Activated CD8-positive, alpha-beta memory T cell treated with anti-CD3 and anti-CD28 coated beads for 48 hours (primary cell): ENCODE data around the gene ELP2.
"Not testable (repeated sequence)": the region's sequence is repeated elsewhere in the genome, so short reads cannot be mapped to it uniquely, and the experiment has no call there.

Source experiments
- DNase-seq, 3 experiments: peaks; one replicate each; pipeline ENCODE4 v3.0.0-alpha.2; 2020; ENCODE audit warnings: low read depth in 2 of 3, low spot score in 2 of 3

The ELP2 gene

DNA sequence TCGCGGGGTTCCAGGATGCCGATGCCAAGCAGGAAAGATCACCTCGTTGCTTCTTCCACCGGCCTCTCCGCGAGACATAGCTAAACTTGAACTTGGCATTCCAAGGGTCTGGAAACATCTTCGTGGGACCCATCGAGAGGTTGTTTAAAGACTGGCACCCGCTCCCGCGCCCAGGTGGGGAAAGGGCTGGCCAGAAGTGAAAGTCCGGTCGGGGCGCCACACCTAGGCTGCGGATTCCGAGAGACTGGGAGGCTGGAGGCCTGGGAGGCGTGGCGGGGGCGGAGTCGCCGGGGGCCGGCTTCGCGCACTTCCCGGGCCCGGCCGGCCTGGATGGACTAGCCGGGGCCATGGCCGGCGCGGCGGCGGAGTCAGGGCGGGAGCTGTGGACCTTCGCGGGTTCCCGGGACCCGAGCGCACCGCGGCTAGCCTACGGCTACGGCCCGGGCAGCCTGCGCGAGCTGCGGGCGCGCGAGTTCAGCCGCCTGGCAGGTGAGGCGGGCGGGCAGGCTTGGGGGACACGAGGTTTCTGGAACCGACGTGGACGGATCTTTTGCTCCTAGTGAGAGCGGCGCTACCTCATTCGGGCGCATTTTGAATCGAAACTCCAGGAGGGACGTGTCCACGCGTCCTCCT, 57.6 kb downstream of the ELP2 start, which contains the start of gene MOCOS:
Gene MOCOS, plus strand, starts transcription at position 305 of the 633 bp plus-strand sequence. Its CDS starts 43 bp downstream, at position 348.
- DNase-seq: no peak

DNA sequence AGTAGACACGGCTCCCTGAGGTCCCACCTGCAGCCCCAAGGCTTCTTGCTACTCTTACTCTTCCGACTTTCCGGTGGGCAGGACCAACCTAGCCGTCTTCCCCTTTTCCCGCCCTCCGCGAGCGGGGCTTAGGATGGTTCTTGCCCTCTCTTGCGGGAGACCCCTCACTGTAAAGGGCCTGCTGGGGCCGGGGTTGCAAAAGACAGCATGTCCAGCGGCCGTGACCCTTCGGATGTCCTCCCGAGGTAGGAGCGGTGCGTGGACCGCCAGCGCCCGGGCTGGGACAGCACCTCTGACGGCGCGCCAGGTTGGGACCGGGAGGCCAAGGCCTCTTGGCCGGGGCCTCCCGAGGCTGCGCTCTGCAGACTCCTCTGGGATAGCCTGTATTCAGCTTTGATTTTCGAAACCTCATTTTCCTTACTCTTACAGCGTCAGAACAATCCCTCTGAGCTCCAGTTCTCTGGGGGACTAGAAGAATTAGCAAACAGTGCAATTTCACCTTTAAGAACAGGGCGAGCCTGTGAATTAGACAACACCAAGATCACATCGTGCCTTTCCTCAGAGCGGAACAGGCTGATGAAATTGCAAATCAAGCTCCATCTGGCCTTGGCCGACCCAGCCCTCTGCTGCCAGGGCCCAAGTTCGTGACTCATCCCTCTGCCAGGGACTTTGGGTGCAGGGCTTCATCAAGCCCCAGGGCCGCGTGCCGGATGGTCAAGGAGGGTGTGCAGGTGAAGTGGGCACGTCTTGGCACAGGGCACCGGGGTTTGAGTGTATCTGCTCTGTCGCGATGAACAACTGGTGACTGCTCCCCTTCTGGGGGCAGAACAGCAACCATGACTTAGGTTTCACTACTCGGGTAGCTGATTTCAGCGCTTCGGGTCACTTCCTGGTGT, 58.4 kb downstream of the ELP2 start:
- no peak for DNase-seq

DNA sequence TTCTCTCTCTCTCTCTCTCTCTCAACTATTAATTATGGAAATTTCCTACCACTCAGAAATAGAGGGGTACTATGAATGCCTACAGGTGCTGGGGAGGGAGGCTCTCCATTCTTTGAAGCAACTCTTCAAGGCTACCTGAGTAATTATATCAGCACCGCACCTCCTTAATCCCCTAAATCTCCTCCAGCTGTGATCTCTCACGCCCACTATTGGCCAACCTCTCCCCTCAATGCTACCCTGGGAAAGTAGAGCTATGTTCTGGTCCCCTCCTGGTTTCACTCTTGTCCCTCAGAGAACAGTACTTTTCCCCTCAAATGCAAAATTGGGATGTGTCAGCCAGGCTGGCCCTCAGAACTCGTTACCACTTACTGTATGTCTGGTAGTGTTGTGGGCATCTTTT, 59.2 kb downstream of the ELP2 start:
- no peak for DNase-seq

DNA sequence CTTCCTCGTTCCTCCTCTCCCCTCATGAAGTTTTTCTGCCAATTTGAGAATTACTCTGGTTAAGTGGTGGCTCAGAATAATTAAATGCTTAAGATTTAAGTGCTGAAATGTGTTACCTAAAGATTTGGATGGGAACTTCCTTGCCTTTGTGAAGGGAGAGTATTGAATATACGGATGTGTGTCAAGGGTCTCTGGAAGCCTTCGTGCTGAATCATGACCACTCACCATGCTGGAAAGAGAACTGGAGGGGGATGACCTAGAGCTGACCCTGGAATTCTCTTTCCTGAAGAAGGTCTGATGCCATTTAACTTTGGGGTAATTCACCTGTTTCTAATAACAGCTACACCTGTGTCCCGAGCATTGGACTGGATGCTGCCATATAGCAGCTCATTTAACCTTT, 59.8 kb downstream of the ELP2 start:
- DNase-seq: no peak

DNA sequence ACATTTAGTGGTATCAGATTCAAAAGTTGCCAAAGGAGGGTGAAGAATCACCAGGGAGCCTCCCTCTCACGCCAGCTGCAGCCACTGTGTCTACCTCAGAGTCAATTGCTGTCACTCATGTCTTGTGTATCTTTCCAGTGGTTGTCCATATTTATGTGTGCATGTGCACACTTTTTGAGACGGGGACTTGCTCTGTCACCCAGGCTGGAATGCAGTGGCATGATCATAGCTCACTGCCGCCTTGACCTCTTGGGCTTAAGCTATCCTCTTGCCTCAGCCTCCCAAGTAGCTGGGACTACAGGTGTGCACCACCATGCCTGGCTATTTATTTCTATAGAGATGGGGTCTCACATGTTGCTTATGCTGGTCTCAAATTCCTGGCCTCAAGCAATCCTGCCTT, 61.6 kb downstream of the ELP2 start:
- DNase-seq: no peak

DNA sequence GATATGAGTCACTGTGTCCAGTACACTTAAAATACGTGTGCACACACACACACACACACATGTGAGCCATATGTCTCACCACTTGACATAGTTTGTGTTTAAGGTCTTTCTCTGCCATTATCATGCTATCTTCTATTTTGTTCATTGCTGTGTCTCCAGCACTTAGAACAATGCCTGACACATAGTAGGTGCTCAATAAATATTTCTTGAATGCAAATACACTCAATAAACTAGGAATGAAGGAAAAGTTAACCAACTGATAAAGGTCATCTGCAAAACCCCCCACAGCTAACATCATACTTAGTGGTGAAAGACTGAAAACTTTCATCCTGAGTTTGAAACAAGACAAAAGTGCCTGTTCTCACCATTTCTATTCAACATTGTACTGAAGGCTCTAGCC, 62.0 kb downstream of the ELP2 start:
- no peak for DNase-seq

DNA sequence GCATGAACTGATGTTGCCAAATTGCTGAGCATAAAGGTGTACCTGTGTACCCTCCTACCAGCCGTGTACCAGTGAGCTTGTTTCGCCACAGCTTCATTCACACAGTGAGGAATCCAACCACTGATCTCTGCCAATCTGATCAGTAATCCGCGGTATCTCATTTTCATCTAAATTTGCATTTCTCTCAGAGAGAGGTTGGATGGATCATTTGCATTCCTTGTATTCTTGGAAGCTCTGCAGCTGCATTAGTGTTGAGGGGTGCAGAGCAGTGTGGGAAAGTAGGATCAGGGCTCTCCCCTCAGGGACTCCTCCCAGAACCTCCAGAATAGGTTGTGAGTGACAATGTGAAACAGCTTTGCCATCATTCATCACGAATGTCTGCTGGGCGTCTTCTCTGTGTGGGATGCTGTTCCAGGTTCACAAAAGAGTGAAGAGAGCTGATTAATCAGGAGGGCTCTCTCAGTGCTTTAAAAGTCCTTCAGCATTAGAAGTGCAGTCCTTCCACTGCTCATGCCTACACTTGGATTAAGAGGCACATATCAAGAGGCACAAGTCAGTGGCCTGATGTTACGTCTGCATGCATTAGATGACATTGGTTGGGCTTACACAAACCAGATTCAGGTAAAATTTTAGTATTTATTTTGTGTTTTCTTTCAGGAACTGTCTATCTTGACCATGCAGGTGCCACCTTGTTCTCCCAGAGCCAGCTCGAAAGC, 65.1 kb downstream of the ELP2 start:
- DNase-seq: no peak

DNA sequence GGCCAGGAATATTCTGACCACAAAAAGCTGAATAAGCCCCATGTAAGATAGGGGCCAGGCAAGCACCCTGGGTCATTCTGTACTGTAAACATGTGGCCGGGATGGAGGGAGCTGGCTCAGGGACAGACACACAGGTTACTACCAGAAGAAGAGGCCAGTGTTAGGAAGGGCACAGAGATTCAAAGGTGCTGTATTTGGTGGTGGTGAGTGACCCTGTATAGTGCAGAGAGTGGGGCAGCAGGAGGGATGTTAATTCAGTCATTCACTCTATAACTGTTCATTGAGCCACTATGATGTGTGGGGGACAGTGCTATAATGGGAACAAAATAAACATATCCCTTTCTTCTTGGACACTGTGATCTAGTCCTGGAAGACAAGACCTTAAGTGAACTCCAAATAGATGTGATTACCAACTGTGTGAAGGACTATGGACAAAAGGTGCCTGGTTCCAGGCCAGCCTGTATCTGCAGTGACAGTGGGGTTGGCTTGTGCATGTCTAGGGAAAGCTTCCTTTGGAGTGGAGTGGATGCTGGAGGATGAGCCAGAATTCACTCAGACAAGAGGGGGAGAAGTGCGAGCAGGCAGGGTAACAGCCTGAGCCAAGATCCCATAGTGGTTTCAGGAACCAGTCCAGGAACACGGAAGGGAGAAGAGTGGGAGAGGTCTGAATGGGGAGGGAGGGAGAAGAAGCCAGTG, 65.9 kb downstream of the ELP2 start:
- no peak for DNase-seq

DNA sequence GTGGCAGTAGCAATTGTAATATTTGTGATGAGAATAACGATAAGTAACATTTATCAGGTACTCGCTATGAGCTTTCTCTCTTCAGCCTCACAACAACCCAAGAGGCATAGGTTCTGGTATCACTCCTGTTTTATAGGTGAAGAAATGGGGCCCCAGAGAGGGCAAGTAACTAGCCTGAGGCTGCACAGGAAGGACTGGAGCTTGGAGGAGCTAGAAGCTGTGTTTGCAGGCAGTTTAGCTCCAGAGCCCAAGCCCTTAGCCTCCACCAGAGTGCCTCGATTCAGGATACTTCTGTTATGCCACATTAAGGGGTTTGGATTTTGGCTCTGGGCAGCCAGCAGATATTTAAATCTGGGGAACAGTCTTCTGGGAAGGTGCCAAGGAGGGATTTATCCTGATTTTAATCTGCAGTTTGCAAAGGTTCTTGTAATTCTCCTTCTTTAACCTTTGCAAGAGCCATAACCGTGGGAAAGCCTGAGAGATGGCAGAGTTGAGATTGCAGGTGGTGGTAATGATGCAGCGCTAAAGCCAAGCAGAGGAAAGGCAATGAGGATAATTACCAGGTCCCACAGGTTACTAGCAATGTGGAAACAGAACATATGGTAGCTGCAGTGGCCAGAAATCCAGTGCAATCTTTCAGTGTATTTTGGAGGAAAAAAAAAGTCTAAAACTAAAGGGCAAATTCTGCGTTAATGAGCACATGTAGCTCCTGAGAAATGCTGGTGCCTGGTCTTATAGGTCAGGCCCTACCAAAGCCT, 66.7 kb downstream of the ELP2 start:
- DNase-seq: no peak

DNA sequence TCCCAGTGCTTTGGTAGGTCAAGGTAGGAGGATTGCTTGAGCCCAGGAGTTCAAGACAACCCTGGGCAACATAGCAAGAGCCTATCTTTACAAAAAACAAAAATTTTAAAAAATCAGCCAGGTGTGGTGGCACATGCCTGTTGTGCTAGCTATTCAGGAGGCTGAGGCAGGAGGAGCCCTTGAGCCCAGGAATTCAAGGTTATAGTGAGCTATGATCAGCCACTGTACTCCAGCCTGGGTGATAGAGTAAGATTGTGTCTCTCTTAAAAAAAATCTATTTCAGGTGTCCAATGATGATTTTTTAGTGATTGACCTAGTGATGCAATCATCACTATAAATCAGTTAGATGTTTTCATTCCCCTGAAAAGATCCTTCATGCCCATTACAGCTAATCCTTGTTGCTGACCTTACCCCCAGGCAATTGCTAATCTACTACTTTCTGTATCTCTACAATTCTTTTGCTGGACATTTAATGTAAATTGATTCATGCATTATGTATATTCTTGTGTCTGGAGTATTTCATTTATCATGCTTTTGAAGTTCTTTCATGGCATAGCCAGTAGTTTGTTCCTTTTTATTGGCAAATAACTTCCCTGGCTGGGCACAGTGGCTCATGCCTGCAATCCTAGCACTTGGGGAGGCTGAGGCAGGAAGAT, 67.9 kb downstream of the ELP2 start:
- DNase-seq: no peak

DNA sequence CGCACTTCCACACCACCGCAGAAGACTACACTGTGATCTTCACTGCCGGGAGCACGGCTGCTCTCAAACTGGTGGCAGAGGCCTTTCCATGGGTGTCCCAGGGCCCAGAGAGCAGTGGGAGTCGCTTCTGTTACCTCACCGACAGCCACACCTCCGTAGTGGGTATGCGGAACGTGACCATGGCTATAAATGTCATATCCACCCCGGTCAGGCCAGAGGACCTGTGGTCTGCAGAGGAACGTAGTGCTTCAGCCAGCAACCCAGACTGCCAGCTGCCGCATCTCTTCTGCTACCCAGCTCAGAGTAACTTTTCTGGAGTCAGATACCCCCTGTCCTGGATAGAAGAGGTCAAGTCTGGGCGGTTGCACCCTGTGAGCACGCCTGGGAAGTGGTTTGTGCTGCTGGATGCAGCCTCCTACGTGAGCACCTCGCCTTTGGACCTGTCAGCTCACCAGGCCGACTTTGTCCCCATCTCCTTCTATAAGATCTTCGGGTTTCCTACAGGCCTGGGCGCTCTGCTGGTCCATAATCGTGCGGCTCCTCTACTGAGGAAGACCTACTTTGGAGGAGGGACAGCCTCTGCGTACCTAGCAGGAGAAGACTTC, 70.1 kb downstream of the ELP2 start:
- no peak for DNase-seq

DNA sequence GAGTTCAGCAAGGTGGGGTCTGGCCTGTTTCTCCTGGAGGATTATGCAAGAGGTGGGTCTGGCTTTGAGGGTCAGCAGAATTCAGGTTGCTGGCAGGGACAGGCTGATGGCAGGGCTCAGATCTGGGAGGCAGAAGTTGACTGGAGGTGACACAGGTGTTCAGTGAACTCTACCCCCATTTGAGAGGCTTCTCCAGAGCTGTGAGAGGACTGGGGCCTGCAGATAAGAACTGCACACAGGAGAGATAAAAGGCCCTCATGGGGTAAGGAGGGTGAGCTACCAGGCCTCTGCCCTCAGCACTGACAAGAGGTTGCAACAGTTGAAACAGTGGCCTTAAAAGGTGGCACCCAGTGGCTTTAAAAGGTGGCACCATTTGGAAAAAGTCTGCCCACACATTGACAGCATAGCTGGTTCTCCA, 70.7 kb downstream of the ELP2 start:
- no peak for DNase-seq

DNA sequence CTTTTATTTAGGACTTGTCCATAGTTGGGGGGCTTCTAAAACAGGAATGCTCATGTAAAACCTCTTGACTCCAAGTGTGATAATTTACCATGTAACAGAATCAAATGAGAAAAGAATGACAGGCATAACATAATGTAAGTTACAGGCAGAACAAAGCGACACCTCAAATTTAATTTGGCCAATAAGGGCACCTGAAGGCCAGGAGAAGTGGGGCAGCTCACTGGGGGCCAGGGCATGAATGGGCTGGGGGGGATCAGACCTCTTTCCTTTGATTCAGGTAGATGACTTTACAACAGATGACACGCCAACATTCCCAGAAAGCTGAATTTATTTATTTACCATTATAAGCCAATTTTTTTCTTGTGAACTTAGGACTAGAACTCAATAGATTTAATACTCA, 72.1 kb downstream of the ELP2 start:
- DNase-seq: no peak

DNA sequence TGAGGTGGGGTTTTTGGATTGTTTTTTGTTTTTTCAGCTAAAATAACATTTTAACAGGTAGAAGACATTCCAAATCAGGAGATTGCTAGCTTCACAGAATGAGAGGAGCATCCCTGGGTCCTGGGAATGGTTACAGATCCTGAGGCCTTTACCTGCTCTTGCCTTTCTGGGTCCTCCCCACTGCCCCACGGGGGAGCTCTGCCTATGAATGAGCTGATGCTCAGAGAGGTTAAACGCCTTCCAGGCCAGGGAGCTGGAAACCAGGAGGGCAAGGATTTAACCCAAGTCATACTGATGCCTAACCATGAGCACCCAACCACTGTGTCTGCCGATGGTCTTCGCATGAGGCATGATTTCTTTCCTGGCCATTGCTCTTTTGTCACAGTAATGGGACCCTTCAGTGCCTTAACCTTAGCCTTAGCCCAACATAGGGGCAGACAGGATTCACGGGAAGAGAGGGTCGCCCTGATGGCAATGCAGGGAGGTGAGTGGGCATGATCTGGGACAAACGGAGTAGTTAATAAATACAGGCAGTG, 73.7 kb downstream of the ELP2 start:
- no peak for DNase-seq

DNA sequence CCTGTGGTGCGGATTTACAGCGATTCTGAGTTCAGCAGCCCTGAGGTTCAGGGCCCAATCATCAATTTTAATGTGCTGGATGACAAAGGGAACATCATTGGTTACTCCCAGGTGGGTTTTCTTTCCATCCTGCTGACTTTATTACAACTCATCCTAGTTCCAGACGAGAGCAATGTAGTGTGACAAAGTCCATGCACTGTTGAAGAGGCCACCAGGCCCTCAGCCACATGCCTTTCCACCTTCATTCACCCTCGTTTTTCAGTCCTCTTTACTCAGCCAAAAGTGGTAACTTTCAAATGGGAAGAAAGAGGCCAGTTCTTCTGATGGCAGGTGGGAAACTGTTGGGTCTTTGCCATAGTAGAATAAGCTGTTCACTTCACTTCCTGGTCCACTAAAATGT, 75.5 kb downstream of the ELP2 start:
- DNase-seq: no peak

DNA sequence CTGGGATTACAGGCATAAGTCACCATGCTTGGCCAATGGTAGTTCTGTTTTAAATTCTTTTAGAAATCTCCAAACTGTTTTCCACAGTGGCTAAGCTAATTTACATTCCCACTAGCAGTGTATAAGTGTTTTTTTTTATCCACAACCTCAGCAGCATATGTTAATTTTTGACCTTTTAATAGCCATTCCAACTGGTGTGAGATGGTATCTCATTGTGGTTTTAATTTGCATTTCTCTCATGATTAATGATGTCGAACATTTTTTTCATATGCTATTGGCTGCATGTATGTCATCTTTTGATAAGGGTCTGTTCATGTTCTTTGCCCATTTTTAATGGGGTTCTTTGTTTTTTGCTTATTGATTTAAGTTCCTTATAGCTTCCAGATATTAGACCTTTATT, 77.6 kb downstream of the ELP2 start:
- DNase-seq: no peak

DNA sequence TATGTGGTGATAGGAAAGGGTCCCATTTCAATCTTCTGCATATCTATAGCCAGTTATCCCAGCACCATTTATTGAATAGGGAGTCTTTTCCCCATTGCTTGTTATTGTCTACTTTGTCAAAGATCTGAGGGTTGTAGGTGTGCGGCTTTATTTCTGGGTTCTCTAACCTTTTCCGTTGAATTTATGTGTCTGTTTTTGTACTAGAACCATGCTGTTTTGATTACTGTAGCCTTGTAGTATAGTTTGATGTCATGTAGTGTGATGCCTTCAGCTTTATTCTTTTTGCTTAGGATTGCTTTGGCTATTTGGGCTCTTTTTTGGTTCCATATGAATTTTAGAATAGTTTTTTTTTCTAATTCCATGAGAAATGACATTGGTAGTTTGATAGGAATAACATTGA, 78.3 kb downstream of the ELP2 start:
- DNase-seq: not testable (repeated sequence)

DNA sequence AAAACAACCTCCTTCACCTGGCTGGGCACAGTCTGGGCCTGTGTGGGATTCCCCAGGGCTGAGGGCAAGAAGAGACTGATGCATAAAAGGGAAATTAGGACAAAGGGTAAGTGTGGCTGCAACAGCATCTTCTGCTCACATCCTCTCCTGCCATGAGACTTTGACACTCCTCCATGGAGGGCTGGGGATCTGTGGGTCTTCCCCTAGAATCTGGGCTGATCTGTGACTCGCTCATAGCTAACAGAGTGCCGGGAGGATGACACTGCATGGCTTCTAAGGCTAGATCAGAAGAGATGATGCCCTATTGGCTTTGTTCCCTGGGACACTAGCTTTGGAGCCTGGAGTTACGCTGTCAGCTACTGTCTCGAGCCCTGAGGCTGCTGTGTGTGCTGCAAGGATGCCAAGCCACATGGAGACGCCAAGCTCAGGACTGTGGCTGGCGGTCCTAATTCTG, 81.9 kb downstream of the ELP2 start:
- DNase-seq: no peak
